Stomach (tissue), 4 donors: Measurements from ENCODE around the gene BPNT1.

Experiments
- EP300 ChIP-seq: sonication (generic); formaldehyde crosslinking; IDR thresholded peaks from one replicate; pipeline ENCODE4 v1.6.1; 2017; ENCODE audit warnings: antibody characterized with exemption
- TF ChIP-seq, protein P1 (sequence below), 7 experiments: fragments of 450-650 bp in 4 of 7; fragments of 200-600 bp in 3 of 7; sonication (generic) in 3 of 7; IDR thresholded peaks; one replicate each; pipeline ENCODE4 v1.5.1; 2016 to 2019; ENCODE audit warnings: antibody characterized with exemption in 7 of 7, control low read depth in 2 of 7, mild to moderate bottlenecking in 1 of 7

DNA sequence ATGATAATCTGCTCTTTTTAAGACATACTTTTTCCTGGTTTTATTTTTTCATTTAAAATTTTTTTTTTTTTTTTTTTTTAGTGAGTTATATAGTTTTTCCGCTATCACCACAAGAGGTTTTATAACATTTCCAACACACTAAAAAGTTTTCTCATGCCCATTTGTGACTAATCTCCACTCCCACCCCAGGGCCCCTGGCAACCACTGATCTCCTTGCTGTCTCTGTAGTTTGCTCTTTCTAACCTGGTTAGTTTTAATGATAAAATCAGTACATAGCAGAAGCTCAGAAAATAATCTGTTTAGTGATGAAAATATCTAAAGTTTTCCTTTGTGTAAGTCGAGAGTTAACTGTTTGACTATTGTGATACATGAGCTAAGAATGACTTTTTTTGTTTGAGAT is 46.2 kb upstream of the BPNT1 start:
- TF ChIP-seq, protein P1, sequence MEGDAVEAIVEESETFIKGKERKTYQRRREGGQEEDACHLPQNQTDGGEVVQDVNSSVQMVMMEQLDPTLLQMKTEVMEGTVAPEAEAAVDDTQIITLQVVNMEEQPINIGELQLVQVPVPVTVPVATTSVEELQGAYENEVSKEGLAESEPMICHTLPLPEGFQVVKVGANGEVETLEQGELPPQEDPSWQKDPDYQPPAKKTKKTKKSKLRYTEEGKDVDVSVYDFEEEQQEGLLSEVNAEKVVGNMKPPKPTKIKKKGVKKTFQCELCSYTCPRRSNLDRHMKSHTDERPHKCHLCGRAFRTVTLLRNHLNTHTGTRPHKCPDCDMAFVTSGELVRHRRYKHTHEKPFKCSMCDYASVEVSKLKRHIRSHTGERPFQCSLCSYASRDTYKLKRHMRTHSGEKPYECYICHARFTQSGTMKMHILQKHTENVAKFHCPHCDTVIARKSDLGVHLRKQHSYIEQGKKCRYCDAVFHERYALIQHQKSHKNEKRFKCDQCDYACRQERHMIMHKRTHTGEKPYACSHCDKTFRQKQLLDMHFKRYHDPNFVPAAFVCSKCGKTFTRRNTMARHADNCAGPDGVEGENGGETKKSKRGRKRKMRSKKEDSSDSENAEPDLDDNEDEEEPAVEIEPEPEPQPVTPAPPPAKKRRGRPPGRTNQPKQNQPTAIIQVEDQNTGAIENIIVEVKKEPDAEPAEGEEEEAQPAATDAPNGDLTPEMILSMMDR (IDR thresholded peaks at IDR 0.05): no peak
- no peak for TF ChIP-seq EP300
